ENCODE data around the gene UBTD1.

Gene UBTD1

GRCh38 chr10:97517778-97518300 is 19.1 kb downstream of the UBTD1 start:
- peaks cover 64% of the 10 kb centered on the region for H3K4me1 Mint-ChIP-seq
- no peak for DNase-seq
- H3K4me3 Mint-ChIP-seq = no peak overlapping the region
- H3K9me3 Mint-ChIP-seq = no peaks in the 10 kb centered on the region
- H3K27ac Mint-ChIP-seq = peak overlapping the region; percentile 40
- TF ChIP-seq CTCF (IDR thresholded peaks at IDR 0.05) = no peak
- H3K36me3 Mint-ChIP-seq (ENCODE audit: low read depth) = no peaks in the 10 kb centered on the region
- H3K27me3 Mint-ChIP-seq (ENCODE audit: low read depth, poor library complexity) = peaks cover 14% of the 10 kb centered on the region

GRCh38 chr10:97518301-97519043 is 19.7 kb downstream of the UBTD1 start:
- DNase-seq = no peak
- Mint-ChIP-seq H3K4me1 (peaks cover 62% of the 10 kb centered on the region), H3K9me3 (no peaks in the 10 kb centered on the region), H3K4me3 (no peak overlapping the region), H3K27ac (peak overlapping the region; percentile 85), H3K36me3 (ENCODE audit: low read depth) (no peaks in the 10 kb centered on the region), H3K27me3 (ENCODE audit: low read depth, poor library complexity) (peaks cover 21% of the 10 kb centered on the region)
- TF ChIP-seq CTCF (IDR thresholded peaks at IDR 0.05) = no peak

GRCh38 chr10:97519342-97519741 is 20.6 kb downstream of the UBTD1 start:
- H3K27me3 Mint-ChIP-seq (ENCODE audit: low read depth, poor library complexity) = peaks cover 23% of the 10 kb centered on the region
- no peaks in the 10 kb centered on the region for H3K36me3 Mint-ChIP-seq (ENCODE audit: low read depth)
- peaks cover 55% of the 10 kb centered on the region for H3K4me1 Mint-ChIP-seq
- H3K27ac Mint-ChIP-seq = no peak overlapping the region
- no peak for TF ChIP-seq CTCF (IDR thresholded peaks at IDR 0.05)
- no peak overlapping the region for H3K4me3 Mint-ChIP-seq
- H3K9me3 Mint-ChIP-seq = no peaks in the 10 kb centered on the region
- no peak for DNase-seq

- Mint-ChIP-seq H3K36me3 (ENCODE audit: low read depth) (no peaks in the 10 kb centered on the region), H3K27ac (no peak overlapping the region), H3K27me3 (ENCODE audit: low read depth, poor library complexity) (peaks cover 23% of the 10 kb centered on the region), H3K4me3 (no peak overlapping the region), H3K9me3 (no peaks in the 10 kb centered on the region), H3K4me1 (peaks cover 44% of the 10 kb centered on the region)
- no peak for DNase-seq
- TF ChIP-seq CTCF (IDR thresholded peaks at IDR 0.05) = no peak
Observed at GRCh38 chr10:97520520-97520919, 21.8 kb downstream of the UBTD1 start.

- Mint-ChIP-seq H3K9me3 (peaks cover 4% of the 10 kb centered on the region), H3K27me3 (ENCODE audit: low read depth, poor library complexity) (peaks cover 26% of the 10 kb centered on the region), H3K4me1 (peaks cover 43% of the 10 kb centered on the region), H3K4me3 (no peak overlapping the region), H3K36me3 (ENCODE audit: low read depth) (no peaks in the 10 kb centered on the region), H3K27ac (no peak overlapping the region)
- TF ChIP-seq CTCF (IDR thresholded peaks at IDR 0.05) = no peak
- no peak for DNase-seq
Observed at GRCh38 chr10:97520978-97521761, 22.4 kb downstream of the UBTD1 start.

All from nephron progenitor cell (in vitro differentiated cells).